Spleen (tissue), 11 donors: ENCODE data around the gene C16orf90. TPM values are rescaled to one million over a fixed set of nuclear protein-coding genes. Genes with fewer than 3 reads are reported as not detected.

Experiments used
- DNase-seq: peaks from one replicate; pipeline ENCODE4 v3.0.0-alpha.2; 2020
- H3K27ac ChIP-seq, 8 donors: fragments of 200-600 bp; sonication (generic) in 7 of 8; 1 replicate in 4 of 8; 2 replicates in 4 of 8; pipeline versions ENCODE4 v1.5.0 to v1.8.0; 2016 to 2021; ENCODE audit warnings: inconsistent platforms in 4 of 8, mild to moderate bottlenecking in 4 of 8, moderate library complexity in 1 of 8
- H3K27me3 ChIP-seq, 7 donors: fragments of 200-600 bp; sonication (generic) in 6 of 7; replicated peaks in 1 of 7; 1 replicate in 4 of 7; 2 replicates in 3 of 7; pipeline versions ENCODE4 v1.5.0 to v1.8.0; 2016 to 2021; ENCODE audit warnings: inconsistent platforms in 3 of 7, mild to moderate bottlenecking in 1 of 7
- H3K36me3 ChIP-seq, 6 donors: fragments of 200-600 bp; sonication (generic) in 5 of 6; 1 replicate in 4 of 6; 2 replicates in 2 of 6; pipeline versions ENCODE4 v1.5.0 to v1.8.0; 2016 to 2021; ENCODE audit warnings: inconsistent platforms in 2 of 6
- H3K4me1 ChIP-seq, 6 donors: fragments of 200-600 bp; sonication (generic) in 5 of 6; 1 replicate in 3 of 6; 2 replicates in 3 of 6; pipeline versions ENCODE4 v1.5.0 to v1.8.0; 2016 to 2021; ENCODE audit warnings: inconsistent platforms in 3 of 6
- H3K4me3 ChIP-seq, 8 donors: fragments of 200-600 bp; sonication (generic) in 7 of 8; 1 replicate in 4 of 8; 2 replicates in 4 of 8; pipeline versions ENCODE4 v1.5.0 to v1.8.0; 2016 to 2021; ENCODE audit warnings: inconsistent platforms in 4 of 8, mild to moderate bottlenecking in 4 of 8, moderate library complexity in 2 of 8
- H3K9me3 ChIP-seq, 8 donors: fragments of 200-600 bp; sonication (generic) in 7 of 8; 1 replicate in 4 of 8; 2 replicates in 4 of 8; pipeline versions ENCODE4 v1.5.0 to v1.8.0; 2016 to 2021; ENCODE audit warnings: inconsistent platforms in 4 of 8
- CTCF ChIP-seq, 11 experiments: fragments of 200-600 bp in 7 of 11; fragments of 450-650 bp in 4 of 11; sonication (generic) in 4 of 11; IDR thresholded peaks in 8 of 11; conservative IDR thresholded peaks in 3 of 11; 1 replicate in 7 of 11; 2 replicates in 4 of 11; pipeline versions ENCODE4 v1.4.0 to v1.8.0; 2016 to 2021; ENCODE audit warnings: antibody characterized with exemption in 11 of 11, inconsistent platforms in 4 of 11, mild to moderate bottlenecking in 1 of 11
- POLR2A ChIP-seq, 3 donors: fragments of 450-650 bp; IDR thresholded peaks; one replicate each; pipeline ENCODE4 v1.5.1; 2017; ENCODE audit warnings: antibody characterized with exemption in 3 of 3, mild to moderate bottlenecking in 1 of 3
- POLR2AphosphoS5 ChIP-seq, 3 donors: sonication (generic); formaldehyde crosslinking; IDR thresholded peaks; one replicate each; pipeline ENCODE4 v1.5.1; 2017; ENCODE audit warnings: antibody characterized with exemption in 3 of 3
- WGBS, 5 donors: extraction: QIAGEN DNeasy Blood & Tissue Kit in 3 of 5; methylation state at CpG; one replicate each; pipeline versions ENCODE4 v1.1.5 to v1.1.7; 2013 to 2018; 5-methylcytosine and 5-hydroxymethylcytosine counted together
- intact Hi-C: fragments of 100-400 bp; cut with DNase I; formaldehyde crosslinking; loops from one replicate; pipeline ENCODE4 v1.15.0; 2023; ENCODE audit warnings: low total_unique reads
- polyA plus RNA-seq, 3 donors: library from polyadenylated mRNA; stranded (reverse); fragments of 200-250 nt; gene quantifications; one replicate each; pipeline ENCODE4 v1.2.1, GENCODE V29; 2013
- total RNA-seq, 7 donors: library from RNA; depleted of rRNA in 3 of 7; stranded (reverse); fragments of >200 nt in 3 of 7; fragmentation: NEBNext Ultra II Directional in 4 of 7; extraction: Animal tissue kit (Norgen Biotek cat#: 25700) in 4 of 7; gene quantifications; one replicate each; pipeline versions ENCODE4 v1.1.0 to v1.2.1, GENCODE V29; 2016 to 2021
- donor health status: healthy with polysubstance abuse.
- donor health status: DM: no; HTN: no; CAD: no; lungs with moderate emphysema.
- donor health status: DM: no; HTN: no; CAD: no.
- donor health status: Bipolar disorder and iron deficiency.
- donor health status: healthy.
- donor health status: DM: no; HTN: no; CAD: no.
- donor health status: DM: yes; HTN: yes; CAD: no.

Gene C16orf90
- total and polyA plus RNA-seq, 10 donors: not detected

GRCh38 chr16:3525951-3526350, 30.7 kb upstream of the C16orf90 start:
- no peak overlapping the region for H3K27ac ChIP-seq
- WGBS, 5 donors: 68 to 95% (median 92%) methylated on average over 5 of the region's 5 CpGs
- no peaks in the 10 kb centered on the region for H3K27me3 ChIP-seq
- H3K4me3 ChIP-seq: no peak overlapping the region
- peaks cover 0 to 8% (median 2%) of the 10 kb centered on the region in 6 donors for H3K4me1 ChIP-seq
- no peaks in the 10 kb centered on the region for H3K9me3 ChIP-seq
- peaks cover 4 to 70% (median 24%) of the 10 kb centered on the region in 6 donors for H3K36me3 ChIP-seq
- TF ChIP-seq POLR2A (IDR thresholded peaks at IDR 0.05): no peak
- no peak for TF ChIP-seq POLR2AphosphoS5 (IDR thresholded peaks at IDR 0.05)
- no peak for TF ChIP-seq CTCF (IDR thresholded peaks at IDR 0.05 in 8 of 11, conservative IDR thresholded peaks at IDR 0.05 in 3 of 11)
- no peak for DNase-seq
- intact Hi-C loops: no loop called here

GRCh38 chr16:3523281-3523680, 28.0 kb upstream of the C16orf90 start:
- Histone ChIP-seq H3K9me3 (no peaks in the 10 kb centered on the region), H3K27ac (no peak overlapping the region), H3K27me3 (no peaks in the 10 kb centered on the region), H3K36me3 (peaks cover 0 to 85% (median 32%) of the 10 kb centered on the region in 6 donors), H3K4me1 (peaks cover 0 to 8% (median 2%) of the 10 kb centered on the region in 6 donors), H3K4me3 (no peak overlapping the region)
- no peak for DNase-seq
- intact Hi-C loops: no loop called here
- TF ChIP-seq POLR2AphosphoS5 (IDR thresholded peaks at IDR 0.05) (no peak), POLR2A (IDR thresholded peaks at IDR 0.05) (no peak), CTCF (IDR thresholded peaks at IDR 0.05 in 8 of 11, conservative IDR thresholded peaks at IDR 0.05 in 3 of 11) (no peak)
- 88 to 100% (median 96%) methylated on average over 3 of the region's 3 CpGs for WGBS, 5 donors

- Histone ChIP-seq H3K9me3 (no peaks in the 10 kb centered on the region), H3K27me3 (no peaks in the 10 kb centered on the region), H3K27ac (no peak overlapping the region), H3K4me1 (no peaks in the 10 kb centered on the region), H3K36me3 (peaks cover 0 to 93% (median 44%) of the 10 kb centered on the region in 6 donors), H3K4me3 (no peak overlapping the region)
- no peak for TF ChIP-seq POLR2A (IDR thresholded peaks at IDR 0.05)
- intact Hi-C loops: no loop called here
- WGBS, 5 donors: 80 to 88% (median 86%) methylated on average over 8 of the region's 8 CpGs
- no peak for DNase-seq
Measured at GRCh38 chr16:3520841-3521240, 25.6 kb upstream of the C16orf90 start.

- no peak overlapping the region for H3K4me3 ChIP-seq
- no peaks in the 10 kb centered on the region for H3K9me3 ChIP-seq
- H3K27ac ChIP-seq: no peak overlapping the region
- TF ChIP-seq POLR2A (IDR thresholded peaks at IDR 0.05): no peak
- TF ChIP-seq POLR2AphosphoS5 (IDR thresholded peaks at IDR 0.05): no peak
- TF ChIP-seq CTCF (IDR thresholded peaks at IDR 0.05 in 8 of 11, conservative IDR thresholded peaks at IDR 0.05 in 3 of 11): no peak
- 82 to 93% (median 88%) methylated on average over 4 of the region's 4 CpGs for WGBS, 5 donors
- no peaks in the 10 kb centered on the region for H3K4me1 ChIP-seq
- peaks cover 0 to 94% (median 48%) of the 10 kb centered on the region in 6 donors for H3K36me3 ChIP-seq
- DNase-seq: no peak
- H3K27me3 ChIP-seq: no peaks in the 10 kb centered on the region
- intact Hi-C loops: no loop called here
Measured at GRCh38 chr16:3520413-3520812, 25.1 kb upstream of the C16orf90 start.

- TF ChIP-seq CTCF (IDR thresholded peaks at IDR 0.05 in 8 of 11, conservative IDR thresholded peaks at IDR 0.05 in 3 of 11): no peak
- no peak for TF ChIP-seq POLR2A (IDR thresholded peaks at IDR 0.05)
- no peak for TF ChIP-seq POLR2AphosphoS5 (IDR thresholded peaks at IDR 0.05)
- no peak overlapping the region for H3K27ac ChIP-seq
- DNase-seq: no peak
- H3K27me3 ChIP-seq: no peaks in the 10 kb centered on the region
- intact Hi-C loops: no loop called here
- WGBS, 5 donors: 93 to 98% (median 97%) methylated on average over 2 of the region's 2 CpGs
- H3K4me3 ChIP-seq: no peak overlapping the region
- no peaks in the 10 kb centered on the region for H3K4me1 ChIP-seq
- H3K9me3 ChIP-seq: no peaks in the 10 kb centered on the region
- H3K36me3 ChIP-seq: peaks cover 0 to 95% (median 54%) of the 10 kb centered on the region in 6 donors
Measured at GRCh38 chr16:3519581-3519980, 24.3 kb upstream of the C16orf90 start.
